Ishikawa (cell line): ENCODE measurements around the gene RPL22.

Source experiments
- CEBPB ChIP-seq: IDR thresholded peaks from 2 replicates; pipeline ENCODE4 v1.6.1; 2012
- CREB1 ChIP-seq: IDR thresholded peaks from 2 replicates; pipeline ENCODE4 v1.6.1; 2012; ENCODE audit warnings: low read depth
- EGR1 ChIP-seq: IDR thresholded peaks from 2 replicates; pipeline ENCODE4 v1.6.1; 2012
- EP300 ChIP-seq: IDR thresholded peaks from 2 replicates; pipeline ENCODE4 v1.6.1; 2012; ENCODE audit warnings: borderline replicate concordance
- FOXM1 ChIP-seq: IDR thresholded peaks from 2 replicates; pipeline ENCODE4 v1.6.1; 2012; ENCODE audit warnings: low read depth, borderline replicate concordance
- NFIC ChIP-seq: IDR thresholded peaks from 2 replicates; pipeline ENCODE4 v1.6.1; 2012
- RAD21 ChIP-seq: IDR thresholded peaks from 2 replicates; pipeline ENCODE4 v1.6.1; 2012; ENCODE audit warnings: low read depth
- REST ChIP-seq: IDR thresholded peaks from 2 replicates; pipeline ENCODE4 v1.6.1; 2012; ENCODE audit warnings: low read depth, mild to moderate bottlenecking
- TAF1 ChIP-seq: IDR thresholded peaks from 2 replicates; pipeline ENCODE4 v1.6.1; 2012; ENCODE audit warnings: low read depth, mild to moderate bottlenecking
- TCF12 ChIP-seq: IDR thresholded peaks from 2 replicates; pipeline ENCODE4 v1.6.1; 2012; ENCODE audit warnings: low read depth
- TEAD4 ChIP-seq: IDR thresholded peaks from 2 replicates; pipeline ENCODE4 v1.6.1; 2012
- USF1 ChIP-seq: IDR thresholded peaks from 2 replicates; pipeline ENCODE4 v1.6.1; 2012
- YY1 ChIP-seq: IDR thresholded peaks from 2 replicates; pipeline ENCODE4 v1.6.1; 2012; ENCODE audit warnings: low read depth
- ZBTB7A ChIP-seq: IDR thresholded peaks from 2 replicates; pipeline ENCODE4 v1.6.1; 2012; ENCODE audit warnings: low read depth
- TF ChIP-seq, protein P1 (sequence below): IDR thresholded peaks from 2 replicates; pipeline ENCODE4 v1.6.1; 2012

Gene RPL22

GRCh38 chr1:6158181-6158580 is 41.2 kb downstream of the RPL22 start:
- no peak for TF ChIP-seq EP300
- TF ChIP-seq REST = peak; percentile 21; the same call in 1 of the 2 replicates

DNA sequence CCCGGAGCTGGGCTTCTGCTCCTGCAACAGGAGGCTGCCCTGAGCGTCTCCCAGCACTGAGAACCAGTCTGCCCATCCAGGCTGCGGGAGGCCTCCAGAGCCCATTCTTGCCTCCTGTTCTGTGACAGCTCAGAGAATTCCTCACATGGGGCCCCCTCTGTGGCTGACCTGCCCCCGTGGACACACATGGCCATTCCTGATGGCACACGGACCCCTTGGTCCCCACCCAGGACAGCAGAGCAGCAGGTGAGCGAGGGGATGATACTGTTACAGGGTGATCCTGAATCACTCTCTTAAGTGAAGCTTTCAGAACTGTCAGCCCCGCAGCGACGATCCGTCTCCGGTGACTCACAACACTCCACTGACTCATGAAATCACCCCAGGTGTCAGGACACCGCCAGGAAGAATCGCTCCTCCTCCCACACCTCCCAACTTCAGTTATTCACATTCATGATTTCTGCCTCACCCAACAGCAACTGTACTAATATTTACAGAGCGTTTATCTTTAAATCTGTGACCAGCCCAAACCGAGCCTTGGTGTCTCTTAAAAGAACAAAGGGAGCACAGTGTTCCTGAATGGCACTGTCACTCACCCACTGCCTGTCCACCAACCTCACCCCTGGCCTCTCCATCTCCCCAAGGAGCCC is 41.7 kb downstream of the RPL22 start:
- TF ChIP-seq CREB1 (no peak), ZBTB7A (no peak), RAD21 (no peak)

GRCh38 chr1:6157132-6157527 is 42.3 kb downstream of the RPL22 start:
- TF ChIP-seq, protein P1, sequence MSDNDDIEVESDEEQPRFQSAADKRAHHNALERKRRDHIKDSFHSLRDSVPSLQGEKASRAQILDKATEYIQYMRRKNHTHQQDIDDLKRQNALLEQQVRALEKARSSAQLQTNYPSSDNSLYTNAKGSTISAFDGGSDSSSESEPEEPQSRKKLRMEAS = no peak
- TF ChIP-seq CREB1 = no peak
- no peak for TF ChIP-seq EGR1
- TF ChIP-seq CEBPB = no peak
- TF ChIP-seq USF1 = no peak
- no peak for TF ChIP-seq NFIC
- no peak for TF ChIP-seq TCF12
- TF ChIP-seq FOXM1 = no peak
- TF ChIP-seq ZBTB7A = no peak
- TF ChIP-seq EP300 = no peak
- TF ChIP-seq RAD21 = no peak
- no peak for TF ChIP-seq YY1
- no peak for TF ChIP-seq TEAD4
- TF ChIP-seq REST = no peak
- no peak for TF ChIP-seq TAF1

DNA sequence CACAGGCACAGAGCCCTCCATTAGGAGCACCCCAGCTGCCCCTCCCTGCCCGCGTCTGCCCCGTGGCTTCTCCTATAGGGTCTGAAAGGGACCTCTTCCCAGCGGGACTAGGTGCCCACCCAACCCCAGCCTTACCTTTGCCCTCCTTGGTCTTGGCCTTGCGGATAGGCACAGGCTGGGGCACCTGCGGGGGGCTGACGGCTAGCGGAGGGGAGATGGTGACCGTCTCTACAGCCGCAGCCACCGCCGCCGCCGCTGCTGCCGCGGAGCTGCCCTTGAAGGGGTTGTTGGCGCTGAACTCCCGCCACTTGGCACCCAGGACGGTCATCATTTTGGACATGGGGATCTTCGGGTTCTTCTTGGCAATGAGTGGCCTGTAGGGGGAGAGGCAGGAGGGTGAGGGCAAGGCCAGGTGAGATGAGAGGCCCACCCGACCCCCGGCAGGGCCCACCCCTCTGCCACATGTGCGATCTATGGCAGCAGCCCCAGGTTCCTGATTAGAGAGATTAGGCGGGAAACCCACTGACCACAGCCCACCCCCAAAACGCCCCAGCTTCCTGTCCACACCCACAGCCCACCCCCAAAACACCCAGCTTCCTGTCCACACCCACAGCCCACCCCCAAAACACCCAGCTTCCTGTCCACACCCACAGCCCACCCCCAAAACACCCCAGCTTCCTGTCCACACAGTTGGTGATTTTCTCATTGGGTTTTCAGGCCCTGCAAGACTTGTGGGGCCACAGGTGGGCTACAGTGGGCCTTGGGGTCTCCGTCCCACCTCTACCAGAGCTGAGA is 44.7 kb downstream of the RPL22 start:
- TF ChIP-seq REST (no peak), CEBPB (no peak), EP300 (no peak), TCF12 (no peak), EGR1 (no peak), CREB1 (no peak), FOXM1 (no peak)

GRCh38 chr1:6152882-6153281 is 46.5 kb downstream of the RPL22 start:
- TF ChIP-seq, protein P1 = no peak
- TF ChIP-seq TCF12 = no peak
- no peak for TF ChIP-seq CREB1
- TF ChIP-seq TEAD4 = no peak
- no peak for TF ChIP-seq YY1
- no peak for TF ChIP-seq ZBTB7A
- no peak for TF ChIP-seq NFIC
- no peak for TF ChIP-seq CEBPB
- TF ChIP-seq EP300 = no peak
